ENCODE data around the gene MYLK4. TPM values are rescaled to one million over a fixed set of nuclear protein-coding genes. Genes with fewer than 3 reads are reported as not detected.
A peak's percentile ranks its signal among the peaks of the same experiment; 100 is the strongest.

MYLK4 gene
- total and polyA plus RNA-seq, 2 experiments from 2014 or later, result 0.20 to 0.43 TPM

DNA sequence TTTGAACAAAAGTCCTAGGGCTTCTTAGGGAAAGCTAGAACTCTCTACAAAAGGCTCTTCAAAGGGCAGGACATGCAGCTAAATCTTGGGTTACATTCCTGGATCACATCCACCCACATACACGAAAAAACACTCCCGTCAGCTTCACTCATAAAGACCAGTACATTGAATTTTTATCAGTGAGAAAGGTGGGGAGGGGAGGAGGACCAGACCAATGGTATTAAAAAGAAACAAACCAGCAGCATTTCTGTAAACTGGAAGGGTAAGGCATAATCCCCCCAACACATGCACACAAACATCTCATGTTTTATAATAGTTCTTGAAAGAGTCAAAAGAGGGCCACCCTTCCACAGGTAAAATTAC, 31.6 kb downstream of the MYLK4 start:
- H3K9me2 ChIP-seq (ENCODE audit: insufficient read depth), result no peaks in the 10 kb centered on the region
- no peaks in the 10 kb centered on the region for H4K20me1 ChIP-seq (ENCODE audit: insufficient read depth)
- 52 to 65% methylated on average over 2 of the region's 2 CpGs for WGBS, 2 experiments (ENCODE audit: low coverage in 1 of 2, low lambda C conversion rate in 2 of 2, missing lambda C conversion rate in 2 of 2)
- H2AFZ ChIP-seq, result peak overlapping the region; percentile 16; the same call in 1 of the 2 replicates
- no peak overlapping the region for H3K4me2 ChIP-seq (ENCODE audit: unreplicated experiment)
- in situ Hi-C loops (cut with MboI), result no loop called here
- H3K9me3 ChIP-seq (ENCODE audit: low read depth), result no peaks in the 10 kb centered on the region
- TF ChIP-seq EZH2phosphoT487 (IDR thresholded peaks at IDR 0.05; ENCODE audit: insufficient read depth, low read depth) (no peak), EZH2 (IDR thresholded peaks at IDR 0.05; ENCODE audit: insufficient read depth, poor library complexity, severe bottlenecking) (no peak)
- H3K27ac ChIP-seq, result no peak overlapping the region
- peaks cover 5% of the 10 kb centered on the region for H3K4me1 ChIP-seq (ENCODE audit: insufficient read depth)
- H3K9ac ChIP-seq, result no peak overlapping the region
- DNase-seq, result no peak
- no peak overlapping the region for H3K4me3 ChIP-seq
- H3K27me3 ChIP-seq (replicated peaks; ENCODE audit: insufficient read depth), result no peaks in the 10 kb centered on the region
- H3K79me2 ChIP-seq (ENCODE audit: insufficient read depth), result no peaks in the 10 kb centered on the region
- peaks cover 5% of the 10 kb centered on the region for H3F3A ChIP-seq (ENCODE audit: insufficient read depth)
- no peaks in the 10 kb centered on the region for H3K36me3 ChIP-seq (ENCODE audit: low read depth)

DNA sequence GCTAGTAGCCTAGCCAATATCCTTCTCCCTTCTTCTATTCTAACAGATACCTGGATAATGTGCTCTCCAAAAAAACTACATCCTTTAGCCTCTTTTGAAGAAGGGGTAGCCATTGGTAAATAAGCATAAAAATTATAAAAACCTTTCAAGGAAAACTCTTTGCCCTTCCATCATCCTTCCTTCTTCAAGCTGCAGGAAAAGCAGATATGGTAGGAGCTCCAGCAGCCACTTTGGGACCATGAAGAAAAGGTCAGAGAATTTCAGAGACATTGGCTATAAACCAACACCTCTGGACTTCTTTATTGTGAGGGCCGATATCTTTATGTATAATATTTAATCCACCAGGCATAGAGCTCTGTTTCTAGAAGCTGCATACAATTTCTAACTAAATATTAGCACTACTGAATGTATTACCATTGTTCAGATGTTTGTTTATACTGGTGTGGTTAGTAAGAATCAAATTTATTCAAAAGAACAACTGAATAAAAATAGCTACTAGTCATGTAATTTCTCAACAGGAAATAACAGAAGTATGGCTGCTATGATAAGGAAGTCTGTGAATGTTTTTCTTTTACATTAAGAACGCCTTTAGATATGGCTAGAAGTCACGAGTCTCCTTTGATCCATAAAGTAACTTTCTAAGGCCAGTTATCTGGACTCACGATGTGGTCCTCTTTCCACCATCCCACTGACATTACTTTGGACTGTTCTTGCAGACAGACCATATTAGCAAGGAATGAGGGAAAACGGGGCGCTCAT, 32.2 kb downstream of the MYLK4 start:
- peak overlapping the region; percentile 16; the same call in 1 of the 2 replicates for H2AFZ ChIP-seq
- TF ChIP-seq EZH2phosphoT487 (IDR thresholded peaks at IDR 0.05; ENCODE audit: insufficient read depth, low read depth) (no peak), EZH2 (IDR thresholded peaks at IDR 0.05; ENCODE audit: insufficient read depth, poor library complexity, severe bottlenecking) (no peak)
- no peaks in the 10 kb centered on the region for H3K9me2 ChIP-seq (ENCODE audit: insufficient read depth)
- H3K79me2 ChIP-seq (ENCODE audit: insufficient read depth), result no peaks in the 10 kb centered on the region
- no peaks in the 10 kb centered on the region for H3K27me3 ChIP-seq (replicated peaks; ENCODE audit: insufficient read depth)
- no peaks in the 10 kb centered on the region for H3K36me3 ChIP-seq (ENCODE audit: low read depth)
- no peak overlapping the region for H3K9ac ChIP-seq
- H3K27ac ChIP-seq, result no peak overlapping the region
- peaks cover 11% of the 10 kb centered on the region for H3F3A ChIP-seq (ENCODE audit: insufficient read depth)
- H3K9me3 ChIP-seq (ENCODE audit: low read depth), result no peaks in the 10 kb centered on the region
- in situ Hi-C loops (cut with MboI), result no loop called here
- WGBS, 2 experiments (ENCODE audit: low coverage in 1 of 2, low lambda C conversion rate in 2 of 2, missing lambda C conversion rate in 2 of 2), result 71 to 79% methylated on average over 6 of the region's 6 CpGs
- no peaks in the 10 kb centered on the region for H4K20me1 ChIP-seq (ENCODE audit: insufficient read depth)
- H3K4me3 ChIP-seq, result no peak overlapping the region
- peak; percentile 2 for DNase-seq
- peaks cover 11% of the 10 kb centered on the region for H3K4me1 ChIP-seq (ENCODE audit: insufficient read depth)
- H3K4me2 ChIP-seq (ENCODE audit: unreplicated experiment), result no peak overlapping the region

DNA sequence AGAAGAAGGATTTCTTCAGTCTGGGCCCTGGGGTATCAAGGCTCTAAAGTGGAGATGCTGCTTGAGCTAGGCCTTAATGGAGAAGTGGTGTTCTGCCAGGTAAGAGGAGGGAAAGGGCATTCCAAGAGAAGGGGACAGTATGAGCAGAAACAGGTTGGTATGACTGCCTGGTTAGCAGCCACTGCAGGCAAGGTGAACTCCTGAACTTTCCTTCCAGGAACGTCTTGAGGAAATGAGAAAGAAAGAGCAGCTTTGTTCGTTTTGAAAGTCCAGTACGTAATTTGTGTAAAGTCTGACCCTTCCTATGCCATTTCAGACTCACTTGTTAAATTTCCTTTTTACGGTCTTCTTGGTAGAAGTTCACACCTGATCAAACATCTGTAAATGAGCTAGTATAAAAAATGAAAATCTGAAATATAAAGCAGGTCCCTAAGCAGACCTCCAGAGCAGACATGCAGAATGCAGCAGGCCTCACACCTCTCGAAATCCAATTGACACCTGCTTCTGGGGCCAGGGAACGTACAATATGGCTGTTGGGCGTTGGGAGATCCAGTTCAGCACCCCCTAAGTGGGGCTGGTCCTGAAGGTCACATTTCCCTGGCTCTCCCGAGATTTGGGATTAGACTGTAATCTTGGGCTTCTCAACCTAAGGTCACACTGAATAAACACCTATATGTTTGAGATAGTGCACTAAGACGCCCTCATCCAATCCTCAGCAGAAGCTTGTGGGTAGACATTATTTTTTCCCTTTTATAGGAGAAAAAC, 33.6 kb downstream of the MYLK4 start:
- H2AFZ ChIP-seq, result no peak overlapping the region
- H3K4me3 ChIP-seq, result no peak overlapping the region
- in situ Hi-C loops (cut with MboI), result no loop called here
- H4K20me1 ChIP-seq (ENCODE audit: insufficient read depth), result no peaks in the 10 kb centered on the region
- no peaks in the 10 kb centered on the region for H3K9me3 ChIP-seq (ENCODE audit: low read depth)
- no peak for DNase-seq
- WGBS, 2 experiments (ENCODE audit: low coverage in 1 of 2, low lambda C conversion rate in 2 of 2, missing lambda C conversion rate in 2 of 2), result 77% methylated on average over 9 of the region's 9 CpGs
- peaks cover 11% of the 10 kb centered on the region for H3K4me1 ChIP-seq (ENCODE audit: insufficient read depth)
- H3K27ac ChIP-seq, result no peak overlapping the region
- TF ChIP-seq EZH2 (IDR thresholded peaks at IDR 0.05; ENCODE audit: insufficient read depth, poor library complexity, severe bottlenecking) (no peak), EZH2phosphoT487 (IDR thresholded peaks at IDR 0.05; ENCODE audit: insufficient read depth, low read depth) (no peak)
- no peak overlapping the region for H3K9ac ChIP-seq
- H3F3A ChIP-seq (ENCODE audit: insufficient read depth), result peaks cover 14% of the 10 kb centered on the region
- H3K36me3 ChIP-seq (ENCODE audit: low read depth), result no peaks in the 10 kb centered on the region
- no peaks in the 10 kb centered on the region for H3K79me2 ChIP-seq (ENCODE audit: insufficient read depth)
- no peaks in the 10 kb centered on the region for H3K27me3 ChIP-seq (replicated peaks; ENCODE audit: insufficient read depth)
- H3K9me2 ChIP-seq (ENCODE audit: insufficient read depth), result no peaks in the 10 kb centered on the region
- no peak overlapping the region for H3K4me2 ChIP-seq (ENCODE audit: unreplicated experiment)

DNA sequence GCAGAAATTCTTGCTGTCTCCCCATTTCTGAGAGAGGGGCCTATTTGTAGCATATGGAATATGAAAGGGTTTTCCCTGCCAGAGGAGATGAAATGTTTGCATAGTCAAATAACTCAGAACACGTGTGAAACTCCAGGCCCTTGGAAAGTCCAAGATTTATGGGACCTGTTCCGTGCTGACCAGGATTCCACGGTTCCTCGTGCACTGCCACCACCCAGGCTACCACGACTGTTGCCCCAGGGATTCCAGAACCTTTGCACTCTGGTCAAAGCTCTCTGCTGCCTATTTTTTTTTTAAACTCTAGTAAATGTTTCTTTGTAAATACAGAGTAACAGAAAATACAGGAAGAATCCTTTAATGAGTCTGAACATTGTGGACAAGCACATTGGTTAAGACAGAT, 35.0 kb downstream of the MYLK4 start:
- DNase-seq, result no peak
- 59 to 61% methylated on average over 5 of the region's 5 CpGs for WGBS, 2 experiments (ENCODE audit: low coverage in 1 of 2, low lambda C conversion rate in 2 of 2, missing lambda C conversion rate in 2 of 2)

More for the DNA sequence above, 35.0 kb downstream of the MYLK4 start:
- Histone ChIP-seq H3K79me2 (ENCODE audit: insufficient read depth) (no peaks in the 10 kb centered on the region), H3K9me3 (ENCODE audit: low read depth) (no peaks in the 10 kb centered on the region), H3K4me1 (ENCODE audit: insufficient read depth) (peaks cover 11% of the 10 kb centered on the region), H3K4me2 (ENCODE audit: unreplicated experiment) (no peak overlapping the region), H3K9ac (no peak overlapping the region), H3F3A (ENCODE audit: insufficient read depth) (peaks cover 14% of the 10 kb centered on the region), H3K27ac (no peak overlapping the region), H3K9me2 (ENCODE audit: insufficient read depth) (no peaks in the 10 kb centered on the region), H2AFZ (no peak overlapping the region), H3K36me3 (ENCODE audit: low read depth) (no peaks in the 10 kb centered on the region), H3K27me3 (replicated peaks; ENCODE audit: insufficient read depth) (no peaks in the 10 kb centered on the region), H3K4me3 (no peak overlapping the region), H4K20me1 (ENCODE audit: insufficient read depth) (no peaks in the 10 kb centered on the region)
- TF ChIP-seq EZH2 (IDR thresholded peaks at IDR 0.05; ENCODE audit: insufficient read depth, poor library complexity, severe bottlenecking) (no peak), EZH2phosphoT487 (IDR thresholded peaks at IDR 0.05; ENCODE audit: insufficient read depth, low read depth) (no peak)
- in situ Hi-C loops (cut with MboI), result no loop called here

Data from GM23248 (cell line).